Esophagus muscularis mucosa (tissue), 4 donors: ENCODE measurements around the gene DRD1. TPM values are rescaled to one million over a fixed set of nuclear protein-coding genes. Genes with fewer than 3 reads are reported as not detected.
"Not testable (repeated sequence)": the region's sequence is repeated elsewhere in the genome, so short reads cannot be mapped to it uniquely, and the experiment has no call there.

Source experiments
- DNase-seq: peaks from one replicate; pipeline ENCODE4 v3.0.0-alpha.2; 2017; ENCODE audit errors: extremely low spot score
- H3K27ac ChIP-seq, 4 donors: fragments of 200-600 bp; sonication (generic); replicated peaks in 1 of 4; 1 replicate in 3 of 4; 2 replicates in 1 of 4; pipeline ENCODE4 v1.5.1; 2016 to 2019; ENCODE audit warnings: mild to moderate bottlenecking in 1 of 4
- H3K27me3 ChIP-seq, 4 donors: fragments of 200-600 bp; sonication (generic); one replicate each; pipeline versions ENCODE4 v1.5.1 to v1.6.0; 2016 to 2019
- H3K36me3 ChIP-seq, 4 donors: fragments of 200-600 bp; sonication (generic); one replicate each; pipeline ENCODE4 v1.5.1; 2016 to 2019
- H3K4me1 ChIP-seq, 4 donors: fragments of 200-600 bp; sonication (generic); one replicate each; pipeline ENCODE4 v1.5.1; 2016 to 2019
- H3K4me3 ChIP-seq, 4 donors: fragments of 200-600 bp; sonication (generic); 1 replicate in 2 of 4; 2 replicates in 2 of 4; pipeline ENCODE4 v1.5.1; 2016 to 2019; ENCODE audit warnings: mild to moderate bottlenecking in 4 of 4, moderate library complexity in 1 of 4
- H3K9me3 ChIP-seq, 4 donors: fragments of 200-600 bp; sonication (generic); 1 replicate in 3 of 4; 2 replicates in 1 of 4; pipeline ENCODE4 v1.5.1; 2016 to 2019
- EP300 ChIP-seq: sonication (generic); formaldehyde crosslinking; IDR thresholded peaks from one replicate; pipeline ENCODE4 v1.6.1; 2017; ENCODE audit warnings: antibody characterized with exemption
- POLR2A ChIP-seq: fragments of 450-650 bp; IDR thresholded peaks from one replicate; pipeline ENCODE4 v1.6.1; 2017; ENCODE audit warnings: antibody characterized with exemption, moderate library complexity, mild to moderate bottlenecking, low read depth
- POLR2AphosphoS5 ChIP-seq, 2 donors: sonication (generic); formaldehyde crosslinking; IDR thresholded peaks; one replicate each; pipeline ENCODE4 v1.6.1; 2017; ENCODE audit warnings: antibody characterized with exemption in 2 of 2
- WGBS: methylation state at CpG from one replicate; pipeline ENCODE4 v1.1.5; 2018; 5-methylcytosine and 5-hydroxymethylcytosine counted together
- intact Hi-C: fragments of 100-400 bp; cut with DNase I; formaldehyde crosslinking; loops from one replicate; pipeline ENCODE4 v1.15.1; 2023
- total RNA-seq, 4 donors: library from RNA; depleted of rRNA; stranded (reverse); fragments of >200 nt; gene quantifications; one replicate each; pipeline versions ENCODE4 v1.1.0 to v1.2.1, GENCODE V29; 2016
- TF ChIP-seq, protein P1 (sequence below), 3 experiments: fragments of 200-600 bp in 2 of 3; fragments of 450-650 bp in 1 of 3; sonication (generic) in 2 of 3; IDR thresholded peaks; one replicate each; pipeline ENCODE4 v1.5.1; 2017 to 2019; ENCODE audit warnings: antibody characterized with exemption in 3 of 3, mild to moderate bottlenecking in 2 of 3, moderate library complexity in 1 of 3

DRD1 gene
- total RNA-seq, 4 donors from 2014 or later = 0.06 TPM; not detected in 2

DNA sequence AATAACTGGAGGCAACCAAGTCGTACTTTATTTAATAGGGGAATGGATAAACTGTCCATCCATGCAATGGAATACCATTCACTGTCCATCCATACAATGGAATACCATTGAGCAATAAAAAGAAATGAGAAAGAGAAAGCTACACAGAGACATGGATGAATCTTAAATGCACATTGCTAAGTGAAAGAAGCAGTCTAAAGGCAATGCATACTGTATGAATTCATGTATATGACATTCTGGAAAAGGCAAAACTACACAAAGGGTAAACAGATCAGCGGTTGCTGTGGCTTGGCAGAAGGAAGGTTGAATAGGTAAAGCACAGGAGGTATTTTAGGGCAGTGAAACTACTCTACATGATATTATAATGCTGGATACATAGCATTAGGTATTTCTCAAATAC lies 16.2 kb downstream of the DRD1 start:
- WGBS = 74% methylated on average over 2 of the region's 2 CpGs
- H3K4me3 ChIP-seq = no peak overlapping the region
- no peaks in the 10 kb centered on the region for H3K4me1 ChIP-seq
- H3K36me3 ChIP-seq = no peaks in the 10 kb centered on the region
- TF ChIP-seq EP300 (no peak), POLR2A (no peak), POLR2AphosphoS5 (IDR thresholded peaks at IDR 0.05) (no peak)
- TF ChIP-seq, protein P1, sequence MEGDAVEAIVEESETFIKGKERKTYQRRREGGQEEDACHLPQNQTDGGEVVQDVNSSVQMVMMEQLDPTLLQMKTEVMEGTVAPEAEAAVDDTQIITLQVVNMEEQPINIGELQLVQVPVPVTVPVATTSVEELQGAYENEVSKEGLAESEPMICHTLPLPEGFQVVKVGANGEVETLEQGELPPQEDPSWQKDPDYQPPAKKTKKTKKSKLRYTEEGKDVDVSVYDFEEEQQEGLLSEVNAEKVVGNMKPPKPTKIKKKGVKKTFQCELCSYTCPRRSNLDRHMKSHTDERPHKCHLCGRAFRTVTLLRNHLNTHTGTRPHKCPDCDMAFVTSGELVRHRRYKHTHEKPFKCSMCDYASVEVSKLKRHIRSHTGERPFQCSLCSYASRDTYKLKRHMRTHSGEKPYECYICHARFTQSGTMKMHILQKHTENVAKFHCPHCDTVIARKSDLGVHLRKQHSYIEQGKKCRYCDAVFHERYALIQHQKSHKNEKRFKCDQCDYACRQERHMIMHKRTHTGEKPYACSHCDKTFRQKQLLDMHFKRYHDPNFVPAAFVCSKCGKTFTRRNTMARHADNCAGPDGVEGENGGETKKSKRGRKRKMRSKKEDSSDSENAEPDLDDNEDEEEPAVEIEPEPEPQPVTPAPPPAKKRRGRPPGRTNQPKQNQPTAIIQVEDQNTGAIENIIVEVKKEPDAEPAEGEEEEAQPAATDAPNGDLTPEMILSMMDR (IDR thresholded peaks at IDR 0.05) = no peak
- intact Hi-C loops = no loop called here
- H3K27me3 ChIP-seq = peaks cover 0 to 6% (median 0%) of the 10 kb centered on the region in 4 donors
- peaks cover 0 to 4% (median 0%) of the 10 kb centered on the region in 4 donors for H3K9me3 ChIP-seq
- no peak for DNase-seq
- H3K27ac ChIP-seq = no peak overlapping the region

GRCh38 chr5:175424594-175424993 lies 19.4 kb downstream of the DRD1 start:
- H3K4me1 ChIP-seq, H3K9me3 ChIP-seq, H3K27ac ChIP-seq, DNase-seq, H3K4me3 ChIP-seq, H3K36me3 ChIP-seq, intact Hi-C loops: not testable (repeated sequence)
- H3K27me3 ChIP-seq = peaks cover 0 to 17% (median 2%) of the 10 kb centered on the region in 4 donors

DNA sequence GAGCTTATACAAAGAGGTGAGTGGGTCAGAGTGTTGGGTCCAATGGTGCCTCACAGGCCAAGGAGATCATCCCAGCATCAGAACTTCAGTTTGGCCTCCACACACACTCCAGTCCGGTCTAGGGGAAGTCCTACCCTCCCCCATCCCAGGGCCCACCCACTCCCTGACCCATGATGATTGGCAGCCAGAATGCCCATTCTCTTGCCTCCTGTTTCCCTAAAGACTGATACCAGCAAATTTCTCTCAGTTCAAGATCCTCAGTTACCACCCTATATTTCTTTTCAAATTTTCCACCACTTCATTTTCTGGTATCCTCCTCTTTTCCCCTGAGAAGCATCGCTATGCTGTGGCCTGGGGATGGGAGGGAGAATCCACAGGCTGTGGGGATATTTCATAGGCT lies 21.9 kb downstream of the DRD1 start:
- no peak for TF ChIP-seq POLR2A
- no peak for TF ChIP-seq POLR2AphosphoS5 (IDR thresholded peaks at IDR 0.05)
- TF ChIP-seq, protein P1 (IDR thresholded peaks at IDR 0.05) = no peak
- TF ChIP-seq EP300 = no peak
- intact Hi-C loops = no loop called here
- WGBS = 71% methylated on average over 2 of the region's 2 CpGs
- no peaks in the 10 kb centered on the region for H3K4me1 ChIP-seq
- H3K36me3 ChIP-seq = no peaks in the 10 kb centered on the region
- DNase-seq = no peak
- H3K4me3 ChIP-seq = no peak overlapping the region
- peaks cover 0 to 29% (median 2%) of the 10 kb centered on the region in 4 donors for H3K27me3 ChIP-seq
- H3K9me3 ChIP-seq = peaks cover 0 to 3% (median 0%) of the 10 kb centered on the region in 4 donors
- H3K27ac ChIP-seq = no peak overlapping the region

DNA sequence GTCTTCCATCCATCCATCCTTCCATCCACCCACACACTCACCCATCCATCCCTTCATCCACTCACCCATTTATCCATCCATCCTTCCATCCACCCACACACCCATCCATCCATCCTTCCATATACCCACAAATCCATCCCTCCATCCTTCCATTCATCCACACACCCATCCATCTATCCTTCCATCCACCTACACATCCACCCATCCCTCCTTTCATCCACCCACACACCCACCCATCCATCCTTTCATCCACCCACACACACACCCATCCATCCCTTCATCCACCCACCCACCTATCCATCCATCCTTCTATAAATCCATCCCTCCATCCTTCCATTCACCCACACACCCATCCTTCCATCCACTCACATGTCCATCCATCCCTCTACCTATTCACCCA lies 23.6 kb downstream of the DRD1 start:
- intact Hi-C loops = no loop called here
- DNase-seq = no peak
- Histone ChIP-seq H3K4me1 (no peaks in the 10 kb centered on the region), H3K27ac (no peak overlapping the region), H3K27me3 (peaks cover 0 to 29% (median 2%) of the 10 kb centered on the region in 4 donors), H3K4me3 (no peak overlapping the region), H3K9me3 (peaks cover 0 to 7% (median 0%) of the 10 kb centered on the region in 4 donors), H3K36me3 (no peaks in the 10 kb centered on the region)
- TF ChIP-seq EP300 = no peak

DNA sequence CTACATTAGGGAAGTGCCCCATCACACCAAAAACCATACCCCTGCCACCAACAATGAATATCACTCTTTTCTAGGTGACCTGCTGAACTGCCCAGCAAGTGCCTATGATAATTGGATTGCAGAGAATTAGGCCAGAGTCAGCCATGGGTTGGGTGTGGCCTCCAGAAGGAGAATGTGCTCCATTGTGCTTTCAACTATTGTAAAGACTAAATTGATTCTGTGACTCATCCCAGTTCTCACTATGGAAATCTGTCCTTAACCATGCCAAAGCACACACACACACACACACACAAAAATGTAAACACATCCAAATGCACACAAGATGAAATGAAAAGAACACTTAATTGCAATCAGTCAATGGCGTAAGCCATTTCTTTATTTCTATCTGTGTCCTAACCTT lies 25.7 kb downstream of the DRD1 start:
- Histone ChIP-seq H3K27me3 (peaks cover 0 to 29% (median 2%) of the 10 kb centered on the region in 4 donors), H3K4me1 (no peaks in the 10 kb centered on the region), H3K36me3 (no peaks in the 10 kb centered on the region), H3K9me3 (peaks cover 0 to 9% (median 0%) of the 10 kb centered on the region in 4 donors), H3K27ac (no peak overlapping the region), H3K4me3 (no peak overlapping the region)
- intact Hi-C loops = no loop called here
- TF ChIP-seq EP300 (no peak), POLR2A (no peak), POLR2AphosphoS5 (IDR thresholded peaks at IDR 0.05) (no peak)
- TF ChIP-seq, protein P1 (IDR thresholded peaks at IDR 0.05) = no peak
- no peak for DNase-seq
- 94% methylated on average over 1 of the region's 1 CpG for WGBS

DNA sequence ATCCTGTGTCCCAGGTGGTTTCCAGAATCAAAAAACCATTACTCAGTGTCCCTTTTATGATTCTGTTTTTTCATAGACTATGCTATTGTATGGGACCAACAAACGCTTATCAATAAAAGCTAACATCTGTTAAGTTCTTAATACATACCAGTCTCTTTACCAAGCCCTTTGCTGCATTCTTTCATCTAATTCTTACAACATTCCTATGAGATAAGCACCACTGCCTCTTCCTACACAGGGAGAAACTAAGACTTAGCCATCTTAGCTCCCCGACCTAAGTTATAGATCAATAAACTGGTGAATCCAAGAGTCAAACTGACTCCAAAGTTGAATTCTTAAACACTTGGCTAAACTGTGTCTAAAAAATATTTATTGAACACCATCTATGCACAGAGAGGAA lies 26.6 kb downstream of the DRD1 start:
- no peak for DNase-seq
- intact Hi-C loops = no loop called here
- no peak for TF ChIP-seq EP300
- TF ChIP-seq POLR2A = no peak
- TF ChIP-seq POLR2AphosphoS5 (IDR thresholded peaks at IDR 0.05) = no peak
- TF ChIP-seq, protein P1 (IDR thresholded peaks at IDR 0.05) = no peak
- H3K4me1 ChIP-seq = no peaks in the 10 kb centered on the region
- peaks cover 0 to 9% (median 0%) of the 10 kb centered on the region in 4 donors for H3K9me3 ChIP-seq
- WGBS = 95% methylated on average over 2 of the region's 2 CpGs
- H3K27me3 ChIP-seq = peaks cover 0 to 29% (median 2%) of the 10 kb centered on the region in 4 donors
- H3K4me3 ChIP-seq = no peak overlapping the region
- H3K27ac ChIP-seq = no peak overlapping the region
- no peaks in the 10 kb centered on the region for H3K36me3 ChIP-seq
